ENCODE data around the gene UBXN4. TPM values are rescaled to one million over a fixed set of nuclear protein-coding genes. Genes with fewer than 3 reads are reported as not detected.

Gene UBXN4
- total RNA-seq, 1 experiment from 2014 or later: 83.7 TPM

- no peaks in the 10 kb centered on the region for H3K9me3 ChIP-seq (ENCODE audit: control insufficient read depth, insufficient read depth, low read depth, low read length)
- no peak overlapping the region for H3K4me3 ChIP-seq (ENCODE audit: low read depth in 2 of 2, low read length in 2 of 2)
- CTCF ChIA-PET: no interaction called here
- no peaks in the 10 kb centered on the region for H3K36me3 ChIP-seq (ENCODE audit: control insufficient read depth, insufficient read depth, low read length)
- no peaks in the 10 kb centered on the region for H3K27me3 ChIP-seq (ENCODE audit: control insufficient read depth, insufficient read depth, low read length)
- BruUV-seq (replicated peaks): no TSS peak
- in situ Hi-C loops (cut with HindIII; ENCODE audit: low pct_unique_long_range_greater_than_20kb, low sequenced_read_pairs) (no loop called here), intact Hi-C loops (cut with micrococcal nuclease; ENCODE audit: unreplicated experiment) (no loop called here)
- no peak overlapping the region for H3K27ac ChIP-seq (ENCODE audit: low read length)
- TF ChIP-seq POLR2AphosphoS5 (IDR thresholded peaks at IDR 0.05; ENCODE audit: low read depth, low read length): no peak
- ATAC-seq (no peak), DNase-seq (ENCODE audit: low read depth, low spot score) (no peak)
- no peaks in the 10 kb centered on the region for H3K4me1 ChIP-seq (ENCODE audit: control insufficient read depth, insufficient read depth, low read length)
- POLR2A ChIA-PET: no interaction called here
Observed at GRCh38 chr2:135800513-135801460, 59.1 kb downstream of the UBXN4 start.

- Histone ChIP-seq H3K4me3 (ENCODE audit: low read depth in 2 of 2, low read length in 2 of 2) (no peak overlapping the region), H3K4me1 (ENCODE audit: control insufficient read depth, insufficient read depth, low read length) (no peaks in the 10 kb centered on the region), H3K27me3 (ENCODE audit: control insufficient read depth, insufficient read depth, low read length) (no peaks in the 10 kb centered on the region), H3K36me3 (ENCODE audit: control insufficient read depth, insufficient read depth, low read length) (no peaks in the 10 kb centered on the region), H3K27ac (ENCODE audit: low read length) (no peak overlapping the region), H3K9me3 (ENCODE audit: control insufficient read depth, insufficient read depth, low read depth, low read length) (no peaks in the 10 kb centered on the region)
- ChIA-PET POLR2A (no interaction called here), CTCF (no interaction called here)
- no peak for ATAC-seq
- no TSS peak for BruUV-seq (replicated peaks)
- intact Hi-C loops (cut with micrococcal nuclease; ENCODE audit: unreplicated experiment): no loop called here
- no peak for TF ChIP-seq REST (IDR thresholded peaks at IDR 0.05; ENCODE audit: insufficient read depth in 1 of 2, low read depth in 2 of 2, low read length in 1 of 2)
- TF ChIP-seq POLR2AphosphoS5 (IDR thresholded peaks at IDR 0.05; ENCODE audit: low read depth, low read length): no peak
- no peak for TF ChIP-seq TCF7L2 (IDR thresholded peaks at IDR 0.05; ENCODE audit: low read depth, low read length)
- TF ChIP-seq CTCF (IDR thresholded peaks at IDR 0.05): no peak
- no peak for TF ChIP-seq SIN3A (IDR thresholded peaks at IDR 0.05; ENCODE audit: borderline replicate concordance, insufficient read depth, low read depth, low read length)
- in situ Hi-C loops (cut with HindIII; ENCODE audit: low pct_unique_long_range_greater_than_20kb, low sequenced_read_pairs): no loop called here
- no peak for DNase-seq (ENCODE audit: low read depth, low spot score)
Observed at GRCh38 chr2:135802350-135802749, 60.7 kb downstream of the UBXN4 start.

- ChIA-PET POLR2A (no interaction called here), CTCF (no interaction called here)
- intact Hi-C loops (cut with micrococcal nuclease; ENCODE audit: unreplicated experiment): no loop called here
- Histone ChIP-seq H3K36me3 (ENCODE audit: control insufficient read depth, insufficient read depth, low read length) (no peaks in the 10 kb centered on the region), H3K9me3 (ENCODE audit: control insufficient read depth, insufficient read depth, low read depth, low read length) (no peaks in the 10 kb centered on the region), H3K27me3 (ENCODE audit: control insufficient read depth, insufficient read depth, low read length) (no peaks in the 10 kb centered on the region), H3K27ac (ENCODE audit: low read length) (no peak overlapping the region), H3K4me3 (ENCODE audit: low read depth in 2 of 2, low read length in 2 of 2) (no peak overlapping the region), H3K4me1 (ENCODE audit: control insufficient read depth, insufficient read depth, low read length) (no peaks in the 10 kb centered on the region)
- no TSS peak for BruUV-seq (replicated peaks)
- DNase-seq (ENCODE audit: low read depth, low spot score): no peak
- in situ Hi-C loops (cut with HindIII; ENCODE audit: low pct_unique_long_range_greater_than_20kb, low sequenced_read_pairs): no loop called here
- TF ChIP-seq POLR2AphosphoS5 (IDR thresholded peaks at IDR 0.05; ENCODE audit: low read depth, low read length) (no peak), CTCF (IDR thresholded peaks at IDR 0.05) (no peak), TCF7L2 (IDR thresholded peaks at IDR 0.05; ENCODE audit: low read depth, low read length) (no peak), REST (IDR thresholded peaks at IDR 0.05; ENCODE audit: insufficient read depth in 1 of 2, low read depth in 2 of 2, low read length in 1 of 2) (no peak), SIN3A (IDR thresholded peaks at IDR 0.05; ENCODE audit: borderline replicate concordance, insufficient read depth, low read depth, low read length) (no peak)
- ATAC-seq: no peak
Observed at GRCh38 chr2:135803278-135803677, 61.6 kb downstream of the UBXN4 start.

Data from Panc1 (cell line).